HG02981 (cell line): ENCODE data around the gene MRPL39.
A peak's percentile ranks its signal among the peaks of the same experiment; 100 is the strongest.

Experiments
- ATAC-seq: cut with Tn5 transposase; IDR thresholded peaks from one replicate; pipeline ENCODE4 v1.9.1; 2021; ENCODE audit warnings: mild to moderate bottlenecking, moderate library complexity; ENCODE audit not compliant: unreplicated experiment

The MRPL39 gene

GRCh38 chr21:25569711-25570110, 37.6 kb downstream of the MRPL39 start:
- no peak for ATAC-seq

DNA sequence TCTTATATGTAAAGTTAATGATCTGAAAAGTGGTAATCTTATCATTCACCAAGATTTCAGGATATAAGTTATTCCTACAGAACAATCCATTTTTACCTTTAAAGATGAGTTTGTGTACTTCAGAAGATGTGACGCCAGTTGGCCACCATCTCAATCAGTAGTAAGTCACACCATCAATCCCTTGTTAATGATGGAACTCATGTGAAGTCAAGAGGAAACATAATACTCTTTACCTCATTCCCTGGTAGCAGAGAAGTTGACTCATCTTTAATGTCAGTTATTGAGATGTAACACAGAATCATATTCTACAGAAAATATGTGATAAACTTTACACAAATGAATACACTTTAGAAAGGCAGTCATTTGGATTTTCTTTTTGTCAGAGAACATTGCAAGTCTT, 38.2 kb downstream of the MRPL39 start:
- ATAC-seq: no peak

DNA sequence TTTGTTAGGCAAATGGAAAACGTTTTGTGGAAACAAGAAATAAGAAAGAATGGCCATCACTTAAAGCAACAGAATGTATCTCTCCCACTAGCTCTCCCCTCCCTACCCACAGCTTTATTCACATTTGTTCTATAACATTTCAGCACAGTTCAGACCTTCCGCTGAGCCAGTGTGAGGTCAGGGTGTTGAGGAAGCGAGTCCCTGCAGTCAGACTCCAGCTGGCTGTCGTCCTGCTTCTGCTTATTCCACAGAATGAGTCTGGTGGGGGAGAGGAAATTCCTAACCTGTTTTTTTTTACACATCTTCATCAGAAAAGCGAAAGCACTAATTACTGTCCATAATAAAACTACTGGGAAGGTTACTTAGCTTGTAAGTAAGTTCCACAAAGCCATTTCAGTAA, 39.0 kb downstream of the MRPL39 start:
- no peak for ATAC-seq

- ATAC-seq: no peak
Observed at GRCh38 chr21:25567472-25567871, 39.8 kb downstream of the MRPL39 start.

DNA sequence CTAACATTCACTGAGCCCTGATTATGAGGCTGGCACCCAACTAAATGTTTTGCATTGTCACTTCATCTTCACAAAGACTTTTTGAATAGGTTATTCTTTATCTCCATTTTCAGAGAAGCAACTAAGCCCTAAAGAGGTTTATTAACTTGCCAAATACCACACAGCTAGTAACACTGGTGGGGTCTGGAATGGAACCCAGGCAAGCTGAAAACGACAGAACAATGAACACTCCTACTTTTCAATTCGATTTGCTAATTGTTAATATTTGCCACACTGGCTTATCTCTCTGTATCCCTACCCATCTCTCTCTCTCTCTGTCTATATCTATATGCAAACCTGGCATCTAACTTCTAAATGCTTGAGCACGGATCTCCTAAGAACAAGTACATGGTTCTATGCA, 40.6 kb downstream of the MRPL39 start:
- ATAC-seq: no peak

- ATAC-seq: no peak
Observed at GRCh38 chr21:25565272-25566211, 41.7 kb downstream of the MRPL39 start.

GRCh38 chr21:25564349-25564948, 42.8 kb downstream of the MRPL39 start:
- no peak for ATAC-seq

GRCh38 chr21:25563361-25564116, 43.7 kb downstream of the MRPL39 start:
- peak; percentile 22 for ATAC-seq

- ATAC-seq: no peak
Observed at GRCh38 chr21:25562660-25563059, 44.6 kb downstream of the MRPL39 start.

GRCh38 chr21:25561668-25562641, 45.3 kb downstream of the MRPL39 start:
- ATAC-seq: peak; percentile 35

- no peak for ATAC-seq
Observed at GRCh38 chr21:25560891-25561290, 46.4 kb downstream of the MRPL39 start.

- ATAC-seq: no peak
Observed at GRCh38 chr21:25560271-25560685, 47.0 kb downstream of the MRPL39 start.

- no peak for ATAC-seq
Observed at GRCh38 chr21:25559746-25560145, 47.5 kb downstream of the MRPL39 start.

- no peak for ATAC-seq
Observed at GRCh38 chr21:25558123-25558522, 49.2 kb downstream of the MRPL39 start.

- ATAC-seq: no peak
Observed at GRCh38 chr21:25557180-25557579, 50.1 kb downstream of the MRPL39 start.

GRCh38 chr21:25556091-25556490, 51.2 kb downstream of the MRPL39 start:
- no peak for ATAC-seq

DNA sequence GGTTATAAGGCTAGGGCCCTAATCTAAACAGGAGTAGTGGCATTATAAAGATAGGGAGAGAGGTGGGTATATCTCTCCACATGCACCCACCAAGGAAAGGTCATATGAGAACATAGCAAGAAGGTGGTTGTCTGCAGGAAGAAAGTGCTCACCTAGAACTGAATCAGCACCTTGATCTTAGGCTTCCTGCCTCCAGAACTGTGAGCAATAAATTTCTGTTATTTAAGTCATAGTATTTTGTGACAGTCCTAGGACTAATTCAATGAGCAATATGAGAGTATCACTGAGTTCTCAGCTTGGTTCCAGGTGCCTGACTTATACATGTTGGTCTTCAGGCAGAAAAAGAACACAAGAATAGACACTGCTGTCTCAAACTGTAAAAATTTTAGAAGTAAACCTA, 51.8 kb downstream of the MRPL39 start:
- no peak for ATAC-seq

GRCh38 chr21:25552856-25553255, 54.4 kb downstream of the MRPL39 start:
- ATAC-seq: no peak

GRCh38 chr21:25551569-25551968, 55.7 kb downstream of the MRPL39 start:
- ATAC-seq: no peak

DNA sequence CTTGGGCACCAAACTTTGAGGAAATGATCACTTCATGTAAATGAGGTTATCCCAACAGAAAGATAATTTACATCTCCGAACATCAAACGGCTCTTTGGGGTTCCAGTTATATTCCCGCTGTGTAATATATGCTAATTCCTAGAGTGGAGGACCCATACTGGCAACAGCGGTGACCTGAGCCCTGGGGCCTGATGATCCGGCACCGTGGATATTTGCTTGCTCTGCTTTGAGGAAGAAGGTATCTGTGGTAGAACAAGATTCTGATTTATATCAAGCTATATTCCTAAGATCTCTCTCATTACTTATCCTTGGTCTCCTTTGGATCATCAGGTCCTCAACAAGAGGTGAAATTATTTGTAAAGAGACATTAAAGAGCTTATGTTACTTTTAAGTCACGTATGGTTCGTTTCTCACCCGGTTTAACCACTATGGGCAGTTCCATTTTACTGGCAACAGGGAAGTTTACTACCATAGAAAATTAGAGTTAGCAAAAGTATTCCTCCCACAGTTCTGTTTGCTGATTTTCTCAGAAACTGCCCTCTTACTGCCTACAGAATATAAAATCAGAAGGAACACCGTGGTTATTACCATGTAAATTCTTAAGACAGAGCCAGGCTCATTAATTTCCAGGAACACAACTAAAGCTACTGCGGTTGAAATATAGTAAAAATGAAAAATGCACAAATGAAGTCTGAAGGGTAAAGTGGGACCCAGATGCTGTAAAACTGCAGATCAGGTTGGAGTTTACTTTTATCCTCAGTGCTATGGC, 56.7 kb downstream of the MRPL39 start:
- ATAC-seq: no peak
